Breast epithelium (tissue), 3 donors: ENCODE measurements around the gene HPGDS.

ENCODE experiments used
- CTCF ChIP-seq, 3 donors: fragments of 450-650 bp; IDR thresholded peaks; one replicate each; pipeline ENCODE4 v1.5.1; 2016 to 2017; ENCODE audit warnings: antibody characterized with exemption in 3 of 3, mild to moderate bottlenecking in 3 of 3, moderate library complexity in 3 of 3
- POLR2AphosphoS5 ChIP-seq, 3 donors: sonication (generic); formaldehyde crosslinking; IDR thresholded peaks; one replicate each; pipeline ENCODE4 v1.6.1; 2017; ENCODE audit warnings: antibody characterized with exemption in 3 of 3

- TF ChIP-seq CTCF (IDR thresholded peaks at IDR 0.05): no peak
- no peak for TF ChIP-seq POLR2AphosphoS5 (IDR thresholded peaks at IDR 0.05)
Measured at GRCh38 chr4:94276204-94276603, 66.4 kb downstream of the HPGDS start.
